Measurements from ENCODE around the gene OR2A5.

GRCh38 chr7:144074374-144074773 lies 25.6 kb downstream of the OR2A5 start:
- TF ChIP-seq POLR2AphosphoS5 (IDR thresholded peaks at IDR 0.05): no peak
- no peak for TF ChIP-seq CTCF (IDR thresholded peaks at IDR 0.05 in 8 of 11, conservative IDR thresholded peaks at IDR 0.05 in 3 of 11)
